ENCODE results near the gene AKAP9. TPM values are rescaled to one million over a fixed set of nuclear protein-coding genes. Genes with fewer than 3 reads are reported as not detected.

AKAP9 gene
- total RNA-seq, 1 donor = 49.2 TPM

DNA sequence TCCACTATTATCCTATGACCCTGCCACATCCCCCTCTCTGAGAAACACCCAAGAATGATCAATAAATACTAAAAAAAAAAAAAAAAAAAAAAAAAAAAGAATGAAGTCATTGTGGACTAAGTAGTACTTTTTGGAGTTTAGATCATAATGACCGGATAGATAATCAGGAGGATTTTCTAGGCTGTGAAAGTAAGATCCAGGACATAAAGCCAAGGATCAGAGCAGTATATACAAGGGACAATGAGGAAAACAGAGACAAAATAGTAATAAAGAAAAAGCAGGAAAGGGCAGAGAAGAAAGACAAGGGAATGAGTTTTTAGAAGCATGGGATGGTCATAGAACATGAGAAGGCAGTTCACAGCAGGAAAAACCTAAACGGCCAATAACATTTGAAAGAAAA, 87.6 kb downstream of the AKAP9 start:
- TF ChIP-seq, protein P1, sequence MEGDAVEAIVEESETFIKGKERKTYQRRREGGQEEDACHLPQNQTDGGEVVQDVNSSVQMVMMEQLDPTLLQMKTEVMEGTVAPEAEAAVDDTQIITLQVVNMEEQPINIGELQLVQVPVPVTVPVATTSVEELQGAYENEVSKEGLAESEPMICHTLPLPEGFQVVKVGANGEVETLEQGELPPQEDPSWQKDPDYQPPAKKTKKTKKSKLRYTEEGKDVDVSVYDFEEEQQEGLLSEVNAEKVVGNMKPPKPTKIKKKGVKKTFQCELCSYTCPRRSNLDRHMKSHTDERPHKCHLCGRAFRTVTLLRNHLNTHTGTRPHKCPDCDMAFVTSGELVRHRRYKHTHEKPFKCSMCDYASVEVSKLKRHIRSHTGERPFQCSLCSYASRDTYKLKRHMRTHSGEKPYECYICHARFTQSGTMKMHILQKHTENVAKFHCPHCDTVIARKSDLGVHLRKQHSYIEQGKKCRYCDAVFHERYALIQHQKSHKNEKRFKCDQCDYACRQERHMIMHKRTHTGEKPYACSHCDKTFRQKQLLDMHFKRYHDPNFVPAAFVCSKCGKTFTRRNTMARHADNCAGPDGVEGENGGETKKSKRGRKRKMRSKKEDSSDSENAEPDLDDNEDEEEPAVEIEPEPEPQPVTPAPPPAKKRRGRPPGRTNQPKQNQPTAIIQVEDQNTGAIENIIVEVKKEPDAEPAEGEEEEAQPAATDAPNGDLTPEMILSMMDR (IDR thresholded peaks at IDR 0.05; ENCODE audit: insufficient read depth, low read depth, low read length) = no peak

GRCh38 chr7:92028686-92029085, 88.0 kb downstream of the AKAP9 start:
- H3K4me3 ChIP-seq (ENCODE audit: low read depth, low read length) = no peak overlapping the region
- TF ChIP-seq, protein P1 (IDR thresholded peaks at IDR 0.05; ENCODE audit: insufficient read depth, low read depth, low read length) = no peak
- no peak for DNase-seq (ENCODE audit: low read depth)

More for the DNA sequence above, 87.6 kb downstream of the AKAP9 start:
- no peak for DNase-seq (ENCODE audit: low read depth)
- H3K4me3 ChIP-seq (ENCODE audit: low read depth, low read length) = no peak overlapping the region

GRCh38 chr7:92034116-92034515, 93.5 kb downstream of the AKAP9 start:
- DNase-seq (ENCODE audit: low read depth) = peak; percentile 29
- H3K4me3 ChIP-seq (ENCODE audit: low read depth, low read length) = no peak overlapping the region
- TF ChIP-seq, protein P1 (IDR thresholded peaks at IDR 0.05; ENCODE audit: insufficient read depth, low read depth, low read length) = no peak

DNA sequence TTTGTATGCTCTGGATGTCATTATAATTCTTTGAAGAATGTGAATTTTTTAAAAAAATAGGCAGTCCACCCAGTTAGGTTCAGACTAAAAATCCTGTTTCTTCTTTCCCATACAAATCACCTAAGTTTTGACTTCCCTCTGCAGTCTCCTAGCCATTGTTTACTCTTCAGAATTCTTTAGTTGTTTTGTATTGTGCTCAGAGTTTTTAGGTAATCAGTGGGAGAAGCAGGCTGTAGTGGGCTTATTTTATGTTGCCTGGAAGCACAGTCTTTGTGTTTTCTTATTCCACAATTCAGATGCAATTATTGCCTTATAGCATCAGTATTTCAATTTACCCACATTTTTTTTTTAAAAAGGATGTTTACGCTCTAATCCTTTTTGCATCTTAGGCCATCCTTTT, 94.9 kb downstream of the AKAP9 start:
- DNase-seq (ENCODE audit: low read depth) = peak; percentile 13
- no peak overlapping the region for H3K4me3 ChIP-seq (ENCODE audit: low read depth, low read length)
- TF ChIP-seq, protein P1 (IDR thresholded peaks at IDR 0.05; ENCODE audit: insufficient read depth, low read depth, low read length) = no peak

GRCh38 chr7:92039900-92040299, 99.2 kb downstream of the AKAP9 start:
- TF ChIP-seq, protein P1 (IDR thresholded peaks at IDR 0.05; ENCODE audit: insufficient read depth, low read depth, low read length) = no peak
- no peak for DNase-seq (ENCODE audit: low read depth)
- no peak overlapping the region for H3K4me3 ChIP-seq (ENCODE audit: low read depth, low read length)

GRCh38 chr7:92042056-92042737, 101.5 kb downstream of the AKAP9 start:
- TF ChIP-seq, protein P1 (IDR thresholded peaks at IDR 0.05; ENCODE audit: insufficient read depth, low read depth, low read length) = no peak
- DNase-seq (ENCODE audit: low read depth) = no peak
- no peak overlapping the region for H3K4me3 ChIP-seq (ENCODE audit: low read depth, low read length)

DNA sequence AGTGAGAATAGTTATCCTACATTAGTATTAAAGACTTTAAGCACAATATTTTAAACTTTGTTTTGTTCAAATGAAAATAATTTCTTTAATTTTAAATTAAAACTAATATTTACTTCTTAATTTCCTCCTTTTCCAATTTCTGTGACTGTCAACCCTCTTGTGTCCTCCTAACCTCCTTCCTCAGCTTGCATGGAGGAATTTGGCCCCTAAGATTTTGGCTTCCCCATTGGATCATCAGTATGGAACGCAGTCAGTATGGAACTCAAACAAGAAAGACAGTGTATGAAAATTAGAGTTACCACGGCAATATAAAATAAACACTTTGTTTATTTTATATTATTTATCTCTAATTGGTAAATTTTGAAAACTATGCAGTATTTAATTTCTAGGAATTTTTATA, 102.4 kb downstream of the AKAP9 start:
- no peak overlapping the region for H3K4me3 ChIP-seq (ENCODE audit: low read depth, low read length)
- DNase-seq (ENCODE audit: low read depth) = no peak
- TF ChIP-seq, protein P1 (IDR thresholded peaks at IDR 0.05; ENCODE audit: insufficient read depth, low read depth, low read length) = no peak
